ENCODE measurements around the gene FBXL3. TPM values are rescaled to one million over a fixed set of nuclear protein-coding genes. Genes with fewer than 3 reads are reported as not detected.

The FBXL3 gene
- polyA plus RNA-seq, 3 donors, result 14.7 to 20.0 (median 19.0) TPM

DNA sequence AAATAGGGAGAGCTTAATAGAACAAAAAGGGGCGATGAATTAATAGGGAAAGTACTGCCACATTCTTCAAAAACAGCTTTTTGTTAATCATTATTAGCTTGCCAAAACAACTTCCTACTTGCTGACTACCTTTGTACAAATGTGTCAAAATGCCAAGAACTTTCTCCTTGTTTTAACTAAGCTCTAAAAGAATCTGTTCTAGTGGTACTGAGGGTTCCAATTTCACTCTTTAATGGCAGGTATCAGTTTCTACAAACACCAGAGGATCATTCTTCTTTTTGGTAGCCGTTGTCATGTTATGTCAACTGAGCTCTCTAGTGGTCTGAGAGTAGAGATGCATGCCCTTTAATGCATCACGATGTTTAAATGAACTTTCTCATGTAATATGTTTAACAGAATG, 29.4 kb upstream of the FBXL3 start:
- H3K36me3 Mint-ChIP-seq, result peaks cover 74 to 85% of the 10 kb centered on the region in 2 donors
- no peak overlapping the region for H3K27ac Mint-ChIP-seq

DNA sequence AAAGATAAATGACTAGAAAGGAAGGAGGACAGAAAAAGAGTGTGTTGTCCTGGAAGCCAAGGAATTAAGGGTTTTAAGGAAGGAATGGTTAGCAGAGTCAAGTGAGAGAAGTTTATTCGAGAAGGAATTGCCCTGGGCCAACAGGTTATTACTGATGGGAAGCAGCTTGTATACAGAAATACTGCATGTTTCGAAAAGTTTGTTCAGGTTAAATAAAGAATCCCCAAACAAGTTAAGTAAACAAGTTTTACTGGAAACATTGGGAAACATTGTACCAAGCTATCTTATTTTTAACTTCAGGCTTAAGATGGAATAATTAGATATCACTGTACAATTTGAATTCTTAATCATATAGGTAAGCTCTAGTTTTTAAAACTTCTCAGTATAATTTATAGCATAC, 28.2 kb upstream of the FBXL3 start:
- Histone ChIP-seq H3K4me2 (replicated peaks; ENCODE audit: extremely low read depth, low read length, poor library complexity, severe bottlenecking) (no peak overlapping the region), H3K27ac (ENCODE audit: low read depth in 1 of 2, low read length in 2 of 2) (no peak overlapping the region), H2AFZ (ENCODE audit: insufficient read depth, low read depth, low read length, poor library complexity, severe bottlenecking) (no peak overlapping the region), H3K9ac (ENCODE audit: insufficient read depth, low read length, poor library complexity, severe bottlenecking) (no peak overlapping the region), H4K20me1 (ENCODE audit: insufficient read depth, low read length) (no peaks in the 10 kb centered on the region), H3K79me2 (ENCODE audit: insufficient read depth, low read length) (no peaks in the 10 kb centered on the region), H3K4me3 (replicated peaks in 1 of 3; ENCODE audit: low read depth in 2 of 3, low read length in 3 of 3) (no peak overlapping the region), H3K36me3 (replicated peaks in 1 of 2; ENCODE audit: control insufficient read depth in 1 of 2, insufficient read depth in 2 of 2, low read length in 2 of 2) (peaks cover 94 to 100% of the 10 kb centered on the region in 2 donors), H3K9me3 (replicated peaks in 1 of 2; ENCODE audit: control insufficient read depth in 1 of 2, insufficient read depth in 1 of 2, low read length in 2 of 2) (no peaks in the 10 kb centered on the region), H3K4me1 (ENCODE audit: control insufficient read depth in 1 of 2, insufficient read depth in 2 of 2, low read length in 2 of 2) (no peaks in the 10 kb centered on the region), H3K27me3 (ENCODE audit: control insufficient read depth in 2 of 2, insufficient read depth in 2 of 2, low read length in 2 of 2) (no peaks in the 10 kb centered on the region)
- H3K4me1 Mint-ChIP-seq, result no peaks in the 10 kb centered on the region
- intact Hi-C loops (cut with micrococcal nuclease), result no loop called here
- peak overlapping the region in 1 of 7 donors; percentile 25 for H3K27ac Mint-ChIP-seq
- no CpG with 5 or more reads among the region's 2 CpGs for WGBS (ENCODE audit: insufficient coverage)
- H3K27me3 Mint-ChIP-seq (ENCODE audit: low read depth in 3 of 3), result no peaks in the 10 kb centered on the region
- no peak for DNase-seq
- H3K36me3 Mint-ChIP-seq, result peaks cover 78 to 89% of the 10 kb centered on the region in 2 donors
- no peaks in the 10 kb centered on the region for H3K9me3 Mint-ChIP-seq
- TF ChIP-seq, protein P1, sequence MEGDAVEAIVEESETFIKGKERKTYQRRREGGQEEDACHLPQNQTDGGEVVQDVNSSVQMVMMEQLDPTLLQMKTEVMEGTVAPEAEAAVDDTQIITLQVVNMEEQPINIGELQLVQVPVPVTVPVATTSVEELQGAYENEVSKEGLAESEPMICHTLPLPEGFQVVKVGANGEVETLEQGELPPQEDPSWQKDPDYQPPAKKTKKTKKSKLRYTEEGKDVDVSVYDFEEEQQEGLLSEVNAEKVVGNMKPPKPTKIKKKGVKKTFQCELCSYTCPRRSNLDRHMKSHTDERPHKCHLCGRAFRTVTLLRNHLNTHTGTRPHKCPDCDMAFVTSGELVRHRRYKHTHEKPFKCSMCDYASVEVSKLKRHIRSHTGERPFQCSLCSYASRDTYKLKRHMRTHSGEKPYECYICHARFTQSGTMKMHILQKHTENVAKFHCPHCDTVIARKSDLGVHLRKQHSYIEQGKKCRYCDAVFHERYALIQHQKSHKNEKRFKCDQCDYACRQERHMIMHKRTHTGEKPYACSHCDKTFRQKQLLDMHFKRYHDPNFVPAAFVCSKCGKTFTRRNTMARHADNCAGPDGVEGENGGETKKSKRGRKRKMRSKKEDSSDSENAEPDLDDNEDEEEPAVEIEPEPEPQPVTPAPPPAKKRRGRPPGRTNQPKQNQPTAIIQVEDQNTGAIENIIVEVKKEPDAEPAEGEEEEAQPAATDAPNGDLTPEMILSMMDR (IDR thresholded peaks at IDR 0.05), result no peak
- no peak overlapping the region for H3K4me3 Mint-ChIP-seq

More for the DNA sequence above, 29.4 kb upstream of the FBXL3 start:
- no peaks in the 10 kb centered on the region for H3K4me1 Mint-ChIP-seq
- Histone ChIP-seq H3K36me3 (replicated peaks in 1 of 2; ENCODE audit: control insufficient read depth in 1 of 2, insufficient read depth in 2 of 2, low read length in 2 of 2) (peaks cover 93 to 100% of the 10 kb centered on the region in 2 donors), H3K4me3 (replicated peaks in 1 of 3; ENCODE audit: low read depth in 2 of 3, low read length in 3 of 3) (no peak overlapping the region), H3K9me3 (replicated peaks in 1 of 2; ENCODE audit: control insufficient read depth in 1 of 2, insufficient read depth in 1 of 2, low read length in 2 of 2) (no peaks in the 10 kb centered on the region), H3K27ac (ENCODE audit: low read depth in 1 of 2, low read length in 2 of 2) (no peak overlapping the region), H3K27me3 (ENCODE audit: control insufficient read depth in 2 of 2, insufficient read depth in 2 of 2, low read length in 2 of 2) (no peaks in the 10 kb centered on the region), H3K9ac (ENCODE audit: insufficient read depth, low read length, poor library complexity, severe bottlenecking) (no peak overlapping the region), H3K4me2 (replicated peaks; ENCODE audit: extremely low read depth, low read length, poor library complexity, severe bottlenecking) (no peak overlapping the region), H3K4me1 (ENCODE audit: control insufficient read depth in 1 of 2, insufficient read depth in 2 of 2, low read length in 2 of 2) (no peaks in the 10 kb centered on the region), H3K79me2 (ENCODE audit: insufficient read depth, low read length) (no peaks in the 10 kb centered on the region), H2AFZ (ENCODE audit: insufficient read depth, low read depth, low read length, poor library complexity, severe bottlenecking) (no peak overlapping the region), H4K20me1 (ENCODE audit: insufficient read depth, low read length) (no peaks in the 10 kb centered on the region)
- no peak overlapping the region for H3K4me3 Mint-ChIP-seq
- intact Hi-C loops (cut with micrococcal nuclease), result no loop called here
- TF ChIP-seq, protein P1 (IDR thresholded peaks at IDR 0.05), result no peak
- no peaks in the 10 kb centered on the region for H3K27me3 Mint-ChIP-seq (ENCODE audit: low read depth in 3 of 3)
- no peak for DNase-seq
- no peaks in the 10 kb centered on the region for H3K9me3 Mint-ChIP-seq
- no CpG with 5 or more reads among the region's 3 CpGs for WGBS (ENCODE audit: insufficient coverage)
